SH-SY5Y (cell line): ENCODE measurements around the gene CRYL1.

ENCODE experiments used
- GATA2 ChIP-seq: IDR thresholded peaks from 2 replicates; pipeline ENCODE4 v1.6.1; 2011; ENCODE audit warnings: mild to moderate bottlenecking, low read depth, low read length
- GATA3 ChIP-seq: IDR thresholded peaks from 2 replicates; pipeline ENCODE4 v1.6.1; 2011; ENCODE audit warnings: low read depth, mild to moderate bottlenecking, low read length, moderate library complexity

DNA sequence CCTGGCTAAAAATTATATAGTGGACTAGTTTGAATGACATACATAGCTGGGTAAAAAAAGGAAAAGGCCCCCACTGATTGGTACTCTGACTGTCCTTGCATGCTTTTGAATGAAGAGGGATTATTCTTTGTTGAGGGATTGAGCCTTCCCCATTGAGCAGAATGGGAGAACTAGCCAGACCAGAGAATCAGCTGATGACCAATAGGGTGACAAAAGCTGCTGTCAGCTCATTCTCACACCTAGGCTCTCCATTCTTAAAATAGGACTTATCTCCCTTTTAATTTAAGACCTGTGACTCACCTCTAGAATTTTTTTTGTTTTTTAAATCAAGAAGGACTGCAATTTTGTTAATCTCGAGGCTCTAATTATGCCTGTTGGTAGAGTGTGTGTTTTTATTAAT, 79.3 kb downstream of the CRYL1 start:
- no peak for TF ChIP-seq GATA3
- TF ChIP-seq GATA2 = no peak
